Measurements from ENCODE around the gene LAMB2. TPM values are rescaled to one million over a fixed set of nuclear protein-coding genes. Genes with fewer than 3 reads are reported as not detected.

The LAMB2 gene
- polyA plus RNA-seq (ENCODE audit: insufficient read length in 3 of 3) = 100 to 1,000 TPM; 352 to 390 (median 365) TPM

- DNase-seq (ENCODE audit: low read depth in 3 of 3, low spot score in 2 of 3) = peak; percentile 70 to 75 (median 71)
These were observed at the start of gene LAMB2 for GRCh38 chr3:49132437-49133225. Gene LAMB2, minus strand, starts transcription at chr3:49133050. Its CDS starts 183 bp downstream, at chr3:49132867.

- no peak for DNase-seq (ENCODE audit: low read depth in 3 of 3, low spot score in 2 of 3)
These were observed 48.5 kb upstream of the LAMB2 start for GRCh38 chr3:49181351-49181750.

GRCh38 chr3:49180116-49180515, 47.3 kb upstream of the LAMB2 start:
- DNase-seq (ENCODE audit: low read depth in 3 of 3, low spot score in 2 of 3) = no peak

GRCh38 chr3:49177073-49177472, 44.2 kb upstream of the LAMB2 start:
- DNase-seq (ENCODE audit: low read depth in 3 of 3, low spot score in 2 of 3) = no peak

- no peak for DNase-seq (ENCODE audit: low read depth in 3 of 3, low spot score in 2 of 3)
These were observed 42.7 kb upstream of the LAMB2 start for GRCh38 chr3:49175530-49175929.

- DNase-seq (ENCODE audit: low read depth in 3 of 3, low spot score in 2 of 3) = no peak
These were observed 41.6 kb upstream of the LAMB2 start for GRCh38 chr3:49174397-49174985.

GRCh38 chr3:49173792-49174170, 40.9 kb upstream of the LAMB2 start:
- DNase-seq (ENCODE audit: low read depth in 3 of 3, low spot score in 2 of 3) = no peak

- peak in 2 of 3 donors; percentile 61 to 70 for DNase-seq (ENCODE audit: low read depth in 3 of 3, low spot score in 2 of 3)
These were observed 40.4 kb upstream of the LAMB2 start for GRCh38 chr3:49173116-49173791.

GRCh38 chr3:49172551-49173041, 39.7 kb upstream of the LAMB2 start:
- DNase-seq (ENCODE audit: low read depth in 3 of 3, low spot score in 2 of 3) = no peak

GRCh38 chr3:49171775-49172500, 39.1 kb upstream of the LAMB2 start:
- no peak for DNase-seq (ENCODE audit: low read depth in 3 of 3, low spot score in 2 of 3)

GRCh38 chr3:49171119-49171774, 38.4 kb upstream of the LAMB2 start, which contains the start of gene KLHDC8B:
Gene KLHDC8B, plus strand, starts transcription at chr3:49171598. Its CDS starts 1,172 bp downstream, at chr3:49172770.
- peak; percentile 76 to 87 (median 79) for DNase-seq (ENCODE audit: low read depth in 3 of 3, low spot score in 2 of 3)

- DNase-seq (ENCODE audit: low read depth in 3 of 3, low spot score in 2 of 3) = no peak
These were observed 37.9 kb upstream of the LAMB2 start for GRCh38 chr3:49170744-49171118.

GRCh38 chr3:49166752-49167556, 34.1 kb upstream of the LAMB2 start:
- DNase-seq (ENCODE audit: low read depth in 3 of 3, low spot score in 2 of 3) = no peak

GRCh38 chr3:49165771-49166751, 33.2 kb upstream of the LAMB2 start, which contains the start of gene CCDC71:
Gene CCDC71, minus strand, starts transcription at chr3:49166331. Its CDS starts 2,123 bp downstream, at chr3:49164208.
- DNase-seq (ENCODE audit: low read depth in 3 of 3, low spot score in 2 of 3) = peak in 1 of 3 donors; percentile 59

- DNase-seq (ENCODE audit: low read depth in 3 of 3, low spot score in 2 of 3) = no peak
These were observed 32.3 kb upstream of the LAMB2 start for GRCh38 chr3:49164983-49165720.

- no peak for DNase-seq (ENCODE audit: low read depth in 3 of 3, low spot score in 2 of 3)
These were observed 30.8 kb upstream of the LAMB2 start for GRCh38 chr3:49163609-49164008.

- no peak for DNase-seq (ENCODE audit: low read depth in 3 of 3, low spot score in 2 of 3)
These were observed 30.0 kb upstream of the LAMB2 start for GRCh38 chr3:49162751-49163419.

Data from right renal cortex interstitium (tissue), 3 donors.